HG03159 (cell line): Measurements from ENCODE around the gene CA14.
A peak's percentile ranks its signal among the peaks of the same experiment; 100 is the strongest.
"Not testable (repeated sequence)": the region's sequence is repeated elsewhere in the genome, so short reads cannot be mapped to it uniquely, and the experiment has no call there.

ENCODE experiments used
- ATAC-seq: cut with Tn5 transposase; IDR thresholded peaks from one replicate; pipeline ENCODE4 v1.9.1; 2021; ENCODE audit warnings: mild to moderate bottlenecking, moderate library complexity; ENCODE audit not compliant: unreplicated experiment

CA14 gene

GRCh38 chr1:150257624-150258585 is at the start of gene CA14:
TSS of gene CA14 (plus strand) at chr1:150257774. CDS start at chr1:150258129, 355 bp downstream.
- no peak for ATAC-seq

GRCh38 chr1:150208460-150208859 is 49.1 kb upstream of the CA14 start:
- not testable (repeated sequence) for ATAC-seq

- no peak for ATAC-seq
These were observed 47.5 kb upstream of the CA14 start for GRCh38 chr1:150210091-150210490.

GRCh38 chr1:150210706-150211105 is 46.9 kb upstream of the CA14 start:
- no peak for ATAC-seq

- no peak for ATAC-seq
These were observed 45.5 kb upstream of the CA14 start for GRCh38 chr1:150212070-150212469.

- ATAC-seq = peak; percentile 90
These were observed 44.1 kb upstream of the CA14 start for GRCh38 chr1:150213170-150214098.

GRCh38 chr1:150214099-150214756 is 43.3 kb upstream of the CA14 start:
- ATAC-seq = not testable (repeated sequence)

- ATAC-seq = not testable (repeated sequence)
These were observed 41.7 kb upstream of the CA14 start for GRCh38 chr1:150215855-150216254.

GRCh38 chr1:150221552-150221951 is 36.0 kb upstream of the CA14 start:
- no peak for ATAC-seq

- no peak for ATAC-seq
These were observed 32.6 kb upstream of the CA14 start for GRCh38 chr1:150224983-150225382.

GRCh38 chr1:150225546-150225945 is 32.0 kb upstream of the CA14 start:
- no peak for ATAC-seq

GRCh38 chr1:150226486-150226885 is 31.1 kb upstream of the CA14 start:
- no peak for ATAC-seq

- ATAC-seq = no peak
These were observed 30.3 kb upstream of the CA14 start for GRCh38 chr1:150227228-150227627.

GRCh38 chr1:150228246-150228645 is 29.3 kb upstream of the CA14 start:
- ATAC-seq = not testable (repeated sequence)

- not testable (repeated sequence) for ATAC-seq
These were observed 24.7 kb upstream of the CA14 start for GRCh38 chr1:150232921-150233320.

- no peak for ATAC-seq
These were observed 23.9 kb upstream of the CA14 start for GRCh38 chr1:150233359-150234308.

- no peak for ATAC-seq
These were observed 23.3 kb upstream of the CA14 start for GRCh38 chr1:150234309-150234565.

GRCh38 chr1:150234566-150235293 is 22.8 kb upstream of the CA14 start:
- ATAC-seq = peak; percentile 39

- ATAC-seq = peak; percentile 1
These were observed 22.2 kb upstream of the CA14 start for GRCh38 chr1:150235294-150235851.
